AG10803 (cell line): Measurements from ENCODE around the gene PPP1CA.

Experiments
- DNase-seq: peaks from one replicate; pipeline ENCODE4 v3.0.0; 2010; ENCODE audit warnings: low read depth
- H3K4me3 ChIP-seq: 2 replicates; pipeline ENCODE4 v1.5.1; 2011; ENCODE audit warnings: mild to moderate bottlenecking, low read length, control low read depth
- CTCF ChIP-seq: conservative IDR thresholded peaks from 2 replicates; pipeline ENCODE4 v1.5.1; 2011; ENCODE audit warnings: mild to moderate bottlenecking, low read length, control low read depth, inconsistent platforms

Gene PPP1CA

GRCh38 chr11:67382276-67383136 lies 19.2 kb downstream of the PPP1CA start:
- DNase-seq = peak; percentile 70
- H3K4me3 ChIP-seq = no peak overlapping the region
- peak; percentile 99 for TF ChIP-seq CTCF

- no peak for TF ChIP-seq CTCF
- H3K4me3 ChIP-seq = no peak overlapping the region
- no peak for DNase-seq
Measured at GRCh38 chr11:67381244-67381972, 20.2 kb downstream of the PPP1CA start.

GRCh38 chr11:67379061-67380058 lies 22.3 kb downstream of the PPP1CA start:
- peak; percentile 59 for DNase-seq
- no peak for TF ChIP-seq CTCF
- H3K4me3 ChIP-seq = no peak overlapping the region

GRCh38 chr11:67378544-67378943 lies 23.1 kb downstream of the PPP1CA start:
- no peak for DNase-seq
- H3K4me3 ChIP-seq = no peak overlapping the region
- no peak for TF ChIP-seq CTCF

- TF ChIP-seq CTCF = no peak
- DNase-seq = no peak
- H3K4me3 ChIP-seq = no peak overlapping the region
Measured at GRCh38 chr11:67376873-67377808, 24.5 kb downstream of the PPP1CA start.
